NB4 (cell line): ENCODE data around the gene LRBA.

Source experiments
- MYC ChIP-seq: IDR thresholded peaks from 2 replicates; pipeline ENCODE4 v1.6.1; 2011; ENCODE audit warnings: low read depth, low read length
- POLR2A ChIP-seq: IDR thresholded peaks from 2 replicates; pipeline ENCODE4 v1.6.1; 2011; ENCODE audit warnings: mild to moderate bottlenecking; ENCODE audit not compliant: insufficient read length; ENCODE audit errors: extremely low read depth
- TF ChIP-seq, protein P1 (sequence below): IDR thresholded peaks from one replicate; pipeline ENCODE4 v1.5.1; 2012; ENCODE audit warnings: low read depth, low read length
- TF ChIP-seq, protein P2 (sequence below): IDR thresholded peaks from 2 replicates; pipeline ENCODE4 v1.6.1; 2011; ENCODE audit warnings: low read depth, low read length

DNA sequence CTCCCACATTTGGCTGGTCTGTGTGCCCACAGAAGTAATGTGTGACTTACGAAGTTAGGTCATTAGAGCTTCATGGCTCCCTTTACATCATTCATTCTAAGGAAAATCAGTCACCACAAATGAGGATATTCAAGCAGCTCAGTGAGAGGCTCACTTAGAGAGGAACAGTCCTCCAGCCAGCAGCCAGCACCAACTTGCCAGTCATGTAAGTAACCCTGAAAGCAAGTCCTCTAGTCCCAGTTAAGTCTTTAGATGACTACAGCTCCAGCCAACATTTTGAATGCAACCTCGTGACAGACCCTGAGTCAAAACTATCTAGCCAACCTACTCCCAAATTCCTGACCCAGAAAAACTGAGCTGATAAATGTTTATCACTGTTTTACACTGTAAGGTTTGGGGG lies 71.3 kb downstream of the LRBA start:
- TF ChIP-seq, protein P1, sequence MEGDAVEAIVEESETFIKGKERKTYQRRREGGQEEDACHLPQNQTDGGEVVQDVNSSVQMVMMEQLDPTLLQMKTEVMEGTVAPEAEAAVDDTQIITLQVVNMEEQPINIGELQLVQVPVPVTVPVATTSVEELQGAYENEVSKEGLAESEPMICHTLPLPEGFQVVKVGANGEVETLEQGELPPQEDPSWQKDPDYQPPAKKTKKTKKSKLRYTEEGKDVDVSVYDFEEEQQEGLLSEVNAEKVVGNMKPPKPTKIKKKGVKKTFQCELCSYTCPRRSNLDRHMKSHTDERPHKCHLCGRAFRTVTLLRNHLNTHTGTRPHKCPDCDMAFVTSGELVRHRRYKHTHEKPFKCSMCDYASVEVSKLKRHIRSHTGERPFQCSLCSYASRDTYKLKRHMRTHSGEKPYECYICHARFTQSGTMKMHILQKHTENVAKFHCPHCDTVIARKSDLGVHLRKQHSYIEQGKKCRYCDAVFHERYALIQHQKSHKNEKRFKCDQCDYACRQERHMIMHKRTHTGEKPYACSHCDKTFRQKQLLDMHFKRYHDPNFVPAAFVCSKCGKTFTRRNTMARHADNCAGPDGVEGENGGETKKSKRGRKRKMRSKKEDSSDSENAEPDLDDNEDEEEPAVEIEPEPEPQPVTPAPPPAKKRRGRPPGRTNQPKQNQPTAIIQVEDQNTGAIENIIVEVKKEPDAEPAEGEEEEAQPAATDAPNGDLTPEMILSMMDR: no peak
- TF ChIP-seq POLR2A: no peak
- TF ChIP-seq, protein P2, sequence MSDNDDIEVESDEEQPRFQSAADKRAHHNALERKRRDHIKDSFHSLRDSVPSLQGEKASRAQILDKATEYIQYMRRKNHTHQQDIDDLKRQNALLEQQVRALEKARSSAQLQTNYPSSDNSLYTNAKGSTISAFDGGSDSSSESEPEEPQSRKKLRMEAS: no peak
- no peak for TF ChIP-seq MYC
